HG02642 (cell line): Measurements from ENCODE around the gene SIAH1.
"Not testable (repeated sequence)": the region's sequence is repeated elsewhere in the genome, so short reads cannot be mapped to it uniquely, and the experiment has no call there.

Source experiments
- ATAC-seq: cut with Tn5 transposase; IDR thresholded peaks from one replicate; pipeline ENCODE4 v1.9.1; 2021; ENCODE audit warnings: mild to moderate bottlenecking; ENCODE audit not compliant: unreplicated experiment, poor library complexity

The SIAH1 gene, protein sequence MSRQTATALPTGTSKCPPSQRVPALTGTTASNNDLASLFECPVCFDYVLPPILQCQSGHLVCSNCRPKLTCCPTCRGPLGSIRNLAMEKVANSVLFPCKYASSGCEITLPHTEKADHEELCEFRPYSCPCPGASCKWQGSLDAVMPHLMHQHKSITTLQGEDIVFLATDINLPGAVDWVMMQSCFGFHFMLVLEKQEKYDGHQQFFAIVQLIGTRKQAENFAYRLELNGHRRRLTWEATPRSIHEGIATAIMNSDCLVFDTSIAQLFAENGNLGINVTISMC

GRCh38 chr16:48385253-48386150, at the start of gene SIAH1:
Gene SIAH1 (minus strand): TSS chr16:48385413. CDS start chr16:48362428, 22,985 bp downstream.
- peak; percentile 70 for ATAC-seq

DNA sequence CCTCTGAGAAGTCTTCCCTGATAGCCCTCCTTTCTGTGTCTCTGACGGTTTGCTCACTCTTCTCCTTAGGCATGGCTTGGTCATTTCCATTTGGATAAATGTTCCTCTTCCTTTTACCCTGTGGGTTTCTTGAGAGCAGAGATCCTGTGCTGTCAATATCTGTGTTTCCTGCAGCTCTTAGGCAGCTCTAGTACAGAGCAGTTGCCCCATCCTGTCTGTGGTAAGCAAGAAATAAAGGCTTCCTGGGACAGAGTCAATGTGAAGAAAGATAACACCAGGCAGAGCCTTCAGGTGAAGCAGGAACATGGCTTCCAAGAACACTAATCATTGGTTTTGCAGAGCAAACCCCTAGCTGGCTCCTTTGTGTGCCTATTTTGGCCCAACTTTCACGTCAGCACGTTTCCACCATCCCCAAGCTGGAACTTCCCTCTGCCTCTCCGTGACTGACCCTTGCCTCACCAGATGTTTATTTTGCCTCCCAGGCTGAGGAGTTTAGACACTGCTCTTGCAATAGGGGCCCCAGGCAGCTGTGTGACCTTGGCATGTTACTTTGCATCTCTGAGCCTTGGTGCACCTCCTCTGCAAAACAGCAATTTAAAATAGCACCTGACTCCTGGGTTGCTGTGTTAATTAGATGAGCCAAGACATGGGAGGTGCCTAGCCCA, 49.6 kb upstream of the SIAH1 start:
- no peak for ATAC-seq

DNA sequence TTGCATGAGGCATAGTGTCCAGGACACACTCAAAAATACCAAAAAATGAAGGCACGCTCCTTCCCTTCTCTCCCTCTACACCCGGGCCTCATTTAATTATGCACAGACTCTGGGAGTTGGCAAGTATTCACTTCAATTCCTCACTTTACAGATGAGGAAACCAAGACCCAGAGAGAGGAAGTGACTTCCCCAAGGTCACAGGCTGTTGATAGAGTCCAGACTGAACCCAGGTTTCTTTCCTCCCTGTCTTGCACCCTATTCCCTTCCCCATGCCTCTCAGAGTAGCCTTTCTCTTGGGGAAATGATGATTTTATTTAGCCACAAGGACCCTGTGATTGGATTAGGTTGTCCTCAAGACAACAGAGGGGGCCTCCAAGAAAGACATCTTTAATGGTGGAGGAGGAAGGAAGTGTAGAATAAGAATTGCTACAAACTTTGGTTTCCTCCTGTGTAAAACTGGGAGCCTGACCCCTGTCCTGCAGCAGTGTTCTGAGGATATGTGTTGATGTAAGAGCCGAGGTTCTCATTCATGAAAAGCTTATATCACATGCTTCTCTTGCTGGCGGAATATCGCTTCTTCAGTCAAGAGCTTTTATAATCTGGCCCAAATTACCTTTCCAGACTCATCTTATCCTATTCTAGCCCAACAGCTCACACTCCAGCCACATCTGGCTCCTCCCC, 48.8 kb upstream of the SIAH1 start:
- ATAC-seq, result no peak

- ATAC-seq, result no peak
Measured at GRCh38 chr16:48433116-48433849, 48.1 kb upstream of the SIAH1 start.

DNA sequence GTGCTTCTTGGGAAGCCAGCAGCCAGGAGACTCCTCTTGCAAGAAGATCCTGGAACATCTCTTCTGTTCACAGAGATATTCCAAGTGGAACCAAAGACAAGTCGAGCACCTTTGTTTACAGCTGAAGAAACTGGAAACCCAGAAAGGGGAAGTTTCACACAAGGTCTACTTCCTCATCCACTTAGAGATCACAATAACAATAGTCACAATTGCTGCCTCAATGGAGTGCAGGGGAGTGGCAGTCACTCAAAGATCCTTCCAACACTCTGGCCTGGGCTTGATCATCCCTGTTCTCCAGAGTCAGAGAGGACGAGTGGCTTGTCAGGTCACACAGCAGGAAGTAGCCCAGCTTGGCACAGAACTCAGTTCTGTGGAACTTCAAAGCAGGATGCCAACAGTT, 46.9 kb upstream of the SIAH1 start:
- peak; percentile 77 for ATAC-seq

- ATAC-seq, result no peak
Measured at GRCh38 chr16:48430890-48431289, 45.7 kb upstream of the SIAH1 start.

- ATAC-seq, result no peak
Measured at GRCh38 chr16:48426244-48427141, 41.3 kb upstream of the SIAH1 start.

- ATAC-seq, result no peak
Measured at GRCh38 chr16:48422537-48422936, 37.3 kb upstream of the SIAH1 start.

DNA sequence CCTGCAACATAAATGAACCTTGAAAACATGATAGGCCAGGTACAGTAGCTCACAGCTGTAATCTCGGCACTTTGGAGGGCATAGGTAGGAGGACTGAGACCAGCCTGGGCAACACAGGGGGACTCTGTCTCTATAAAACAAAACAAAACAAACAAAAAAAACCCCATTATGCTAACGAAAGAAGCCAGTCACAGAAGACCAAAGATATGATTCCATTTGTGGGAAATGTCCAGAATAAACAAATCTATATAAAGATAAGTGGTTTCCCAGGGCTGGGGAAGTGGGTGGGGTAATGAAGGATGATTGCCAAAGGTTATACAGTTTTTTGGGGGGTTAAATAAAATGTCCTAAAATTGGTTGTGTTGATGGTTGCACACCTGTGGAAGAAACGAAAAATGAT, 36.5 kb upstream of the SIAH1 start:
- no peak for ATAC-seq

DNA sequence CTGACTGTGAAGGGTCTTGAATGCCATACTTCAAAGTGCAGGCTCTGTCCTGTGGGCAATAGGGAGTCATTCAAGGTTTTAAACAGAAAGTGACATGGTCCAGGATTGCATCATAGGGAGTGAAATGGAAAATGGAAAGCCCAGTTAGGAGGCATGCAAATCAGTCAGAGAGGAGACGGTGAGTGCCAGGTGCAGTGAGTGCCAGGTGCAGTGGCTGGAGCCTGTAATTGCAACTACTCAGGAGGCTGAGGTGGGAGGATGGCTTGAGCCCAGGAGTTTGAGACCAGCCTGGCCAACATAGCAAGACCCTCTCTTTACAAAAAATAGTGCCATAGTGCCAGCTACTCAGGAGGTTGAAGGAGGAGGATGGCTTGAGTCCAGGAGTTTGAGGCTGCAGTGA, 35.2 kb upstream of the SIAH1 start:
- ATAC-seq, result peak; percentile 65

GRCh38 chr16:48416617-48417016, 31.4 kb upstream of the SIAH1 start:
- not testable (repeated sequence) for ATAC-seq

DNA sequence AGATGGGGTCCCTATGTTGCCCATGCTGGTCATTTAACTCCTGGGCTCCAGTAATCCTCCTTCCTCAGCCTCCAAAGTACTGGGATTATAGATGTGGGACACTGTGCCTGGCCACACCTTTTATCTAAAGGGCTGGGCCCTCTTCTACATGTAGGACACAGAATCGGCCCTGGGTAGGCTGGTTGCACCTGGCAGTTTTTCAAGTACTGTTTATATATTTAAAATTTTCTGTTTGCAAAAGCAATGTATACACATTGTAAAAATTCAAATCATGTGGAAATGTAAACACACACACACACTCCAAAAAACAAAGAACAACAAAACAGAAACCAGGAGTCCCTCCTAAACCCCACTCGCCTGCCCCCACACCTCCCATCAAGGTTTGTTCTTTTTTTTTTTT, 28.1 kb upstream of the SIAH1 start:
- ATAC-seq, result no peak

- ATAC-seq, result no peak
Measured at GRCh38 chr16:48409839-48410632, 24.8 kb upstream of the SIAH1 start.

GRCh38 chr16:48408688-48409087, 23.5 kb upstream of the SIAH1 start:
- ATAC-seq, result no peak

DNA sequence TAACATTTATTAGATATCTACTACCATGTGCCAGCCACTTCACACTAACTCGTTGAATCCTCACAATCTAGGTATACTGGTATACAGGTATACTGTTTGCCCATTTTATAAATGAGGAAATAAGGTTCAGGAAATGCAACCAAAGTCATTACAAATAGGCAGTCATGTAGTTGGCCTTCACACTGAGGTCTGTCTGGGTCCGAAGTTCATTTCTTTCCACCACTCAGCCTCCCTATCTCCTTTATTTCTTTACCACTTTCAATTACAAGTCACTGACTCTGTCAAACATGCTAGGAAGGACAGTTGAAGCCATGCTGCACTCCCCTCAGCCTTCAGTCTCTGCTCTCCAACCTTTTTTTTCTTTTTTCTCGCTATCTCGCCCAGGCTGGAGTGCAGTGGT, 20.7 kb upstream of the SIAH1 start:
- ATAC-seq, result no peak

GRCh38 chr16:48405153-48405552, 19.9 kb upstream of the SIAH1 start:
- ATAC-seq, result no peak

GRCh38 chr16:48402547-48402946, 17.3 kb upstream of the SIAH1 start:
- not testable (repeated sequence) for ATAC-seq

DNA sequence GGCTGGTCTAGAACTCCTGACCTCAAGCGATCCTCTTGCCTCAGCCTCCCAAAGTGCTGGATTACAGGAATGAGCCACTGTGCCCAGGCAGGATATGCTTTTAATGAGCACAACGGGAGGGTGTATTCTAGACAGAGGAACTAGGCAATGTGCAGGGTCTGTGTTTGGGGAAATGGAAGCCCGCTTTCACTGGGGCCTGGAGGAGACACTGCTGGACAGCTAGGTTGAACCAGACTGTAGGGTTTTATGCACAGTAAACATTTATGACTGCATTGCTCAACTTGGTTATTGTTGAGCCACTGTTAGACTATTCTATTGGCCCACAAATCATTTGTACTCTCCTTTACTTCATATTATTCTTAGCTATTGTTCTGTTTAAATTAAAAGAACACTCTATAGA, 10.2 kb upstream of the SIAH1 start:
- ATAC-seq, result no peak
